Right lobe of liver (tissue), 4 donors: Measurements from ENCODE around the gene ST8SIA3.

Experiments used
- POLR2A ChIP-seq: fragments of 450-650 bp; IDR thresholded peaks from one replicate; pipeline ENCODE4 v1.6.1; 2017; ENCODE audit warnings: antibody characterized with exemption, mild to moderate bottlenecking
- TF ChIP-seq, protein P1 (sequence below), 4 donors: fragments of 200-600 bp in 3 of 4; fragments of 450-650 bp in 1 of 4; IDR thresholded peaks; one replicate each; pipeline versions ENCODE4 v1.5.1 to v1.8.0; 2016 to 2022; ENCODE audit warnings: antibody characterized with exemption in 4 of 4, mild to moderate bottlenecking in 2 of 4
- donor health status: DM: no; HTN: no; CAD: no.
- donor health status: DM: no; HTN: no; CAD: no.
- donor health status: DM: no; HTN: yes; CAD: no.

DNA sequence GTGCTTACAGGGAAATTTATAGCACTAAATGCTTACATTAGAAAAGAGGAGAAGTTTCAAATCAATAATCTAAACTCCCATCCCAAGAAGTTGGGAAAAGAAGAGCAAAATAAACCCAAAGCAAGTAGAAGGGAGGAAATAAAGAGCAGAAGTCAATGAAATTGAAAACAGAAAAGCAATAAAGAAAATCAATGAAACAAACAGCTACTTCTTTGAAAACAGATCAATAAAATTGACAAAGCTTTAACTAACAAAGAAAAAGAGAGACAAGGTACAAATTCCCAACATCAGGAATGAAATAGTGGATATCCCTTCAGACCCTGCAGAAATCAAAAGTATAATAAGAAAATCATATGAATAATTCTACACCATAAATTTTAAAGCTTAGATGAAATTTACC, 57.3 kb downstream of the ST8SIA3 start:
- TF ChIP-seq, protein P1, sequence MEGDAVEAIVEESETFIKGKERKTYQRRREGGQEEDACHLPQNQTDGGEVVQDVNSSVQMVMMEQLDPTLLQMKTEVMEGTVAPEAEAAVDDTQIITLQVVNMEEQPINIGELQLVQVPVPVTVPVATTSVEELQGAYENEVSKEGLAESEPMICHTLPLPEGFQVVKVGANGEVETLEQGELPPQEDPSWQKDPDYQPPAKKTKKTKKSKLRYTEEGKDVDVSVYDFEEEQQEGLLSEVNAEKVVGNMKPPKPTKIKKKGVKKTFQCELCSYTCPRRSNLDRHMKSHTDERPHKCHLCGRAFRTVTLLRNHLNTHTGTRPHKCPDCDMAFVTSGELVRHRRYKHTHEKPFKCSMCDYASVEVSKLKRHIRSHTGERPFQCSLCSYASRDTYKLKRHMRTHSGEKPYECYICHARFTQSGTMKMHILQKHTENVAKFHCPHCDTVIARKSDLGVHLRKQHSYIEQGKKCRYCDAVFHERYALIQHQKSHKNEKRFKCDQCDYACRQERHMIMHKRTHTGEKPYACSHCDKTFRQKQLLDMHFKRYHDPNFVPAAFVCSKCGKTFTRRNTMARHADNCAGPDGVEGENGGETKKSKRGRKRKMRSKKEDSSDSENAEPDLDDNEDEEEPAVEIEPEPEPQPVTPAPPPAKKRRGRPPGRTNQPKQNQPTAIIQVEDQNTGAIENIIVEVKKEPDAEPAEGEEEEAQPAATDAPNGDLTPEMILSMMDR (IDR thresholded peaks at IDR 0.05), result no peak
- no peak for TF ChIP-seq POLR2A
